Measurements from ENCODE around the gene FLRT1. TPM values are rescaled to one million over a fixed set of nuclear protein-coding genes. Genes with fewer than 3 reads are reported as not detected.

Gene FLRT1
- total RNA-seq, 1 experiment from 2014 or later: 0.44 TPM

DNA sequence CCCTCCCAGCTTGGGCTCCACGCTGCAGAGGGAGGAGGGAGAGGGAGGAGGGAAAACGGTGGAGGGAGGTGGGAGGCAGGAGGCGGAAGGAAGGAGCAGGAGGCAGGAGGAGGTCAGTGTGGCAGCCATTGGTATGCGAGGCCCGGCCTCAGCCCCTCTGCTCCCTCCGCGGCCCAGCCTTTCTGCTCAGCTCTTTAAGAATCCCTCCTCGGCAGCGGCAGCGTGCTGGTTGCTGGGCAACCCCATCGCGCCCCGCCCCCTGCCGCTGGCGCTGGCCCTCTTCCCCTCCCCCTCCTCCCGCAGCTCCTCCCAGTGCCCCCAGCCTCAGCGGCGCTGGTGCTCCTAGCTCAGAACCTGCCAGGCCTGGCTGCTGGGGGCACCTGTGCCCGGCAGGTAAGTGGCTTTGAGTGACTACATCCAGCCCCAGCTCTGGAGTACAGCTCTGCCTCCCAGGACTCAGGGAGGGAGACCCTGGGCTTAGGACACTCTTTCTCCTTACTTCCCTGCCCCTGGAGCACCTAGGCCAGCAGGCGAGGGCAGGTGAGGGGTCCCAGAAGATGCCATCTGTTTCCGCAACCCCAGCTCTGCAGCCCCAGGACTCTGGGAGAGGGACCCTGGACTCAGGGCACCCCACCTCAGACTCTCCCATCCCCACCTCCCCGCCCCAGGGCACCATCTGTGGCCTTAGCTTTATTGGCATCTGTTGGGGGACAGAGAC is 7.2 kb upstream of the FLRT1 start:
- ChIA-PET POLR2A (ENCODE audit: unreplicated experiment) (no interaction called here), CTCF (no interaction called here)
- H3K4me3 ChIP-seq: no peak overlapping the region
- DNase-seq: no peak
- H3K27ac ChIP-seq: no peak overlapping the region
- H2AFZ ChIP-seq: no peak overlapping the region
- no TSS peak for BruUV-seq (replicated peaks)
- peaks cover 47% of the 10 kb centered on the region for H4K20me1 ChIP-seq (ENCODE audit: insufficient read depth)
- intact Hi-C loops (cut with micrococcal nuclease; ENCODE audit: unreplicated experiment): no loop called here
- no peaks in the 10 kb centered on the region for H3K9me2 ChIP-seq (ENCODE audit: insufficient read depth)
- TF ChIP-seq, protein P1, sequence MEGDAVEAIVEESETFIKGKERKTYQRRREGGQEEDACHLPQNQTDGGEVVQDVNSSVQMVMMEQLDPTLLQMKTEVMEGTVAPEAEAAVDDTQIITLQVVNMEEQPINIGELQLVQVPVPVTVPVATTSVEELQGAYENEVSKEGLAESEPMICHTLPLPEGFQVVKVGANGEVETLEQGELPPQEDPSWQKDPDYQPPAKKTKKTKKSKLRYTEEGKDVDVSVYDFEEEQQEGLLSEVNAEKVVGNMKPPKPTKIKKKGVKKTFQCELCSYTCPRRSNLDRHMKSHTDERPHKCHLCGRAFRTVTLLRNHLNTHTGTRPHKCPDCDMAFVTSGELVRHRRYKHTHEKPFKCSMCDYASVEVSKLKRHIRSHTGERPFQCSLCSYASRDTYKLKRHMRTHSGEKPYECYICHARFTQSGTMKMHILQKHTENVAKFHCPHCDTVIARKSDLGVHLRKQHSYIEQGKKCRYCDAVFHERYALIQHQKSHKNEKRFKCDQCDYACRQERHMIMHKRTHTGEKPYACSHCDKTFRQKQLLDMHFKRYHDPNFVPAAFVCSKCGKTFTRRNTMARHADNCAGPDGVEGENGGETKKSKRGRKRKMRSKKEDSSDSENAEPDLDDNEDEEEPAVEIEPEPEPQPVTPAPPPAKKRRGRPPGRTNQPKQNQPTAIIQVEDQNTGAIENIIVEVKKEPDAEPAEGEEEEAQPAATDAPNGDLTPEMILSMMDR (conservative IDR thresholded peaks at IDR 0.05): no peak
- no peak for TF ChIP-seq EZH2 (IDR thresholded peaks at IDR 0.05; ENCODE audit: low read depth)
- no peaks in the 10 kb centered on the region for H3K36me3 ChIP-seq (ENCODE audit: low read depth)
- H3K4me1 ChIP-seq (replicated peaks; ENCODE audit: insufficient read depth): no peaks in the 10 kb centered on the region
- no peaks in the 10 kb centered on the region for H3K9me3 ChIP-seq (ENCODE audit: insufficient read depth, low read depth)
- H3K79me2 ChIP-seq (ENCODE audit: low read depth): no peaks in the 10 kb centered on the region
- no peaks in the 10 kb centered on the region for H3K27me3 ChIP-seq (ENCODE audit: insufficient read depth, low read depth)
- H3F3A ChIP-seq (ENCODE audit: insufficient read depth, low read depth): no peaks in the 10 kb centered on the region
- no peak overlapping the region for H3K4me2 ChIP-seq

DNA sequence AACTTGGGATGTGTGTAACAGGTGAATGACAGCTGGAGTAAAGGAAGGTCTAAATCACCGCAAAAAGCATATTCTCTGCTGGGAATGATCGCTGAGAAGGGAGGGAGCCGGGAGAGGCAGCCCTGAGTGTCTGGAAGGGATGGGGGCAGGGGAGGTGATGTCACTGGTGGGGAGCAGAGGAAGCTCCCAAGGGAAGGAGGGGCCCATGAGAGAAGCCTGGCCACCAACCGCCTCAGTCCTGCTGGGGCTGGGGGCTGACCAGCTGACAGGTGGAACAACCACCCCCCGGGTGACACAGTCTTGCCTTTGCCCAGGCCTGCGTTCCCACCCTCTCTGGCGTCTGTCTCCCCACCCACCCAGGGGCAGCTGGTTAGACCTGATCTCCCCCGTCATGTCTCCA is 6.0 kb upstream of the FLRT1 start:
- CTCF ChIA-PET: interaction anchor here (0.6 kb wide), 1 partner anchor 9 kb away, joined by 3 read pairs; no protein-coding TSS in a partner anchor
- Histone ChIP-seq H3K4me1 (replicated peaks; ENCODE audit: insufficient read depth) (no peaks in the 10 kb centered on the region), H4K20me1 (ENCODE audit: insufficient read depth) (peaks cover 39% of the 10 kb centered on the region), H3K27ac (no peak overlapping the region), H3F3A (ENCODE audit: insufficient read depth, low read depth) (no peaks in the 10 kb centered on the region), H3K9me2 (ENCODE audit: insufficient read depth) (no peaks in the 10 kb centered on the region), H3K79me2 (ENCODE audit: low read depth) (no peaks in the 10 kb centered on the region), H3K9me3 (ENCODE audit: insufficient read depth, low read depth) (no peaks in the 10 kb centered on the region), H3K27me3 (ENCODE audit: insufficient read depth, low read depth) (no peaks in the 10 kb centered on the region), H3K4me2 (no peak overlapping the region), H2AFZ (no peak overlapping the region), H3K4me3 (no peak overlapping the region), H3K36me3 (ENCODE audit: low read depth) (no peaks in the 10 kb centered on the region)
- DNase-seq: no peak
- no peak for TF ChIP-seq EZH2 (IDR thresholded peaks at IDR 0.05; ENCODE audit: low read depth)
- TF ChIP-seq, protein P1 (conservative IDR thresholded peaks at IDR 0.05): no peak
- intact Hi-C loops (cut with micrococcal nuclease; ENCODE audit: unreplicated experiment): no loop called here
- no TSS peak for BruUV-seq (replicated peaks)
- POLR2A ChIA-PET (ENCODE audit: unreplicated experiment): no interaction called here

DNA sequence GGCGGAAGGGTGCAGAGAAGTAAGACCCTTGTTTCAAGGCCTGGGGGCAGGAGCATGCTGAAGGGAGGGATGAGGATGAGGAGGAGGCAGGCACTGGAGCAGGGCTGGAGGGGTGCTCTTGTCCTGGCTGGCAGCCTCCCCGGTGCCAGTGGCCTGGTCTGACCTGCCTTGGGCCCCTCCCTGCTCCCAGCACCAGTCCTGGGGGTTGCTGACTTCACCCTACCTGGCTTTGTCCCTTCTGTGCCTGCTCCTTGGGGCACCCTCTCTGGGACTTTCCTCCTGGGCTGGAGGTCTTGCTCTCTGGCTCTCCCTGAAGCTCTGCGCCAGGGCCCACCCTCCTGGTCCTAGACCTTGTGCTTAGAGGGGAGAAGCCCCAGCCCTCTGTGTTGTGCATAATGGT is 4.7 kb upstream of the FLRT1 start:
- ChIA-PET POLR2A (ENCODE audit: unreplicated experiment) (interaction anchor here (0.6 kb wide), 1 partner anchor 795 kb away, joined by 5 read pairs; no protein-coding TSS in a partner anchor), CTCF (interaction anchor here (0.6 kb wide), 1 partner anchor 63 kb away, joined by 3 read pairs; no protein-coding TSS in a partner anchor)
- H3K9me2 ChIP-seq (ENCODE audit: insufficient read depth): no peaks in the 10 kb centered on the region
- no TSS peak for BruUV-seq (replicated peaks)
- H3K36me3 ChIP-seq (ENCODE audit: low read depth): no peaks in the 10 kb centered on the region
- no peaks in the 10 kb centered on the region for H3K4me1 ChIP-seq (replicated peaks; ENCODE audit: insufficient read depth)
- intact Hi-C loops (cut with micrococcal nuclease; ENCODE audit: unreplicated experiment): no loop called here
- H2AFZ ChIP-seq: no peak overlapping the region
- H3K79me2 ChIP-seq (ENCODE audit: low read depth): no peaks in the 10 kb centered on the region
- no peak overlapping the region for H3K27ac ChIP-seq
- H4K20me1 ChIP-seq (ENCODE audit: insufficient read depth): peaks cover 36% of the 10 kb centered on the region
- no peaks in the 10 kb centered on the region for H3K27me3 ChIP-seq (ENCODE audit: insufficient read depth, low read depth)
- H3K4me3 ChIP-seq: no peak overlapping the region
- H3K4me2 ChIP-seq: no peak overlapping the region
- TF ChIP-seq EZH2 (IDR thresholded peaks at IDR 0.05; ENCODE audit: low read depth): no peak
- TF ChIP-seq, protein P1 (conservative IDR thresholded peaks at IDR 0.05): no peak
- no peak for DNase-seq
- H3K9me3 ChIP-seq (ENCODE audit: insufficient read depth, low read depth): no peaks in the 10 kb centered on the region
- H3F3A ChIP-seq (ENCODE audit: insufficient read depth, low read depth): no peaks in the 10 kb centered on the region
